Femur (tissue), 1 donor: ENCODE data around the gene ENGASE.

Source experiments
- DNase-seq: peaks from one replicate; pipeline ENCODE4 v3.0.0-alpha.2; 2017

Gene ENGASE

GRCh38 chr17:79118924-79119323 is 44.3 kb downstream of the ENGASE start:
- DNase-seq, result no peak

DNA sequence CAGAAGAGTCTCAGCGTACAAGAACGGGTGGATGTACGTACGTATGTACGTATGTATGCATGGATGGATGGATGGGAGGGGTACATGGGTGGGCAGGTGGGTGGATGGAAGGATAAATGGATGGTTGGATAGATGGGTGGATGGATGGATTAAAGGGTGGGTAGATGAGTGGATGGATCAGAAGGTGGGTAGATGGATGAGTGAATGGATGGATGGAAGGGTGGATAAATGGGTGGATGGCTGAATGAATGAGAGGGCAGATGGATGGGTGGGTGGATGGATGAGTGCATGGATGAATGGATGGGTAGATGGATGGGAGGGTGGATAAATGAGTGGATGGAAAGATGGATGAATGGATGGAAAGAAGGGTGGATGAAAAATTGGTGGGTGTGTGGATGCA is 45.6 kb downstream of the ENGASE start:
- no peak for DNase-seq

DNA sequence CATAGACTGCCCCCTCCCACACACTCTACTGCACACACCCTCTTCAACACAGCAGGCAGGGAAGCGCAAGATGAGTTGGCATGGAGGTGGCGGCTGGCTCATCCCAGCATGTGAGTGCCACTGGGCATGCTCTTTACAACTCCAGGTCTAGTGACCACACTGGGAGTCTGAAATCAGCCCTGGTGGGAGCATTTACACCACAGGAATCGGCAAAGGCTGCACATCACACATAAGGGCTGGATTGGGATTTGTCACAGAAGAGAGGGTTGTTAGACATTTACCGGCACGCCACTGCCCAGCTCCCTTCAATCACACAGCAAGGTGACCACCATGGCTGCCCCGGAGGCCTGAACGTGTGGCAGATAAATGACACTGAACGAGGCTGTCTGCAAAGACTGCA is 49.4 kb downstream of the ENGASE start:
- DNase-seq, result no peak

- no peak for DNase-seq
Measured at GRCh38 chr17:79124513-79125209, 50.0 kb downstream of the ENGASE start.

DNA sequence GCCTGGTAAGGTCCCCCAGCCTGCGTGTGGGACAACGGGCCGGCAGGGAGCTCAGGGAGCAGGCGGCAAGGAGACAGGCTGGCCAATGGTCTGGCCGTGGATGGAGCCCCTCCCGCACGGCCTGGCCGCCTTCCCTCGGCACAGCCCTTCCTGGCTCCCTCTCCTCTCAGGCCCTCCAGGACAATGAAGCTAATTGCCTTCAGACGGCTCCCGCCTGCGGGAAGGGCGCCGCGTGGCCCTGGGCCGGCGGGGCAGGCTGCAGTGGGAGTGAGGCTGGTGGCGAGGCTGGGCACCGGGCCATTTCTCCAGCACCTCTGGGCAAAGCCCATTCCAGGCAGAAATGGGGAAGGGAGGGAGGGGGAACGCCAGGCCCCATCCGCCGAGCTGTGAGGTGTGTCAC is 50.9 kb downstream of the ENGASE start:
- no peak for DNase-seq

DNA sequence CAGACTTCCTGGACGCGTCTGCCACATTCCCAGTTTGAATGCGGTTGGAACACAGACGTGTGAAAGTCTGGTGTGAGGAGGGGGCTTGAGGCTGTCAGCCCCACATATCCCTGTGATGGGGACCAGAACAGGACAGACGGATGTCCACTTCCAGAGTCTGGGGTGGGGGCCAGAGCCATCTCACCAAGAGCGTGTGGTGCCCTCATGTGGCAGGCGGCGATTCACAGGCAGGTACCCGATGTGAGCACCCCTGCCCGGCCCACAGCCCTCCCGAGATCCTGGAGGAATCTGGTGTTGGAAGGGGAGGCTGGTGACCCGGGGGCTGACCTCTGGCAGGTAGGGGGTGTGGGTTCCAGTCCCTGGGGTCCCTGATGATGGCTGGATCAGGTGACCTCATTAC is 51.5 kb downstream of the ENGASE start:
- no peak for DNase-seq

DNA sequence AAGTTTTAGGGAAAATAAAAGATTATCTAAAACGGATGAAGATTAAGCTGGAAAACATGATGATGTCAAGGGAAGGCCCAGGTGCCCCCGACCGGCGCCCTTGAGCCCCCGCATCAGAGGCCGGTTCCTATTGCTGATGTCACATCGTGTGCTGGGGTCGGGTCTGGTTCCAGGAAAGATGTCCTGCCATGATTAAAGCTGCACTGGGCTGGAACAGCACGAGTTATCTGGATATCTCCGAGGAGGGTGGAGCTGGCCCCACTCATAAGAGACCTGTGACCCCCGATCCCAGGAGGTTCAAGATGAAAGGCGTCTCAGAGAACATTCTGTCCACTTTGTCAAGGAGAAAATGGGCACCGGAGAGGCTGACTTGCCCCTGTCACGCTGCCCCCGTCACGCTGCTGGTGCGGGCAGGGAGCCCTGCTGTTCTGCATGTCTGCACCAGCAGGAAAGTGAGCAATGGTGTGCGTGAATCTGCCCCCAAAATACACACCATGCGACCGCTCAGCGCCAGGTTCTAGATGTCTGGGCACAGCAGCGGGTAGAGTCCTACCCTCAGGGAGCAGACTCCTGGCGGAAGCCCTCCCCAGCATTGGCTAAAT is 53.0 kb downstream of the ENGASE start:
- no peak for DNase-seq

DNA sequence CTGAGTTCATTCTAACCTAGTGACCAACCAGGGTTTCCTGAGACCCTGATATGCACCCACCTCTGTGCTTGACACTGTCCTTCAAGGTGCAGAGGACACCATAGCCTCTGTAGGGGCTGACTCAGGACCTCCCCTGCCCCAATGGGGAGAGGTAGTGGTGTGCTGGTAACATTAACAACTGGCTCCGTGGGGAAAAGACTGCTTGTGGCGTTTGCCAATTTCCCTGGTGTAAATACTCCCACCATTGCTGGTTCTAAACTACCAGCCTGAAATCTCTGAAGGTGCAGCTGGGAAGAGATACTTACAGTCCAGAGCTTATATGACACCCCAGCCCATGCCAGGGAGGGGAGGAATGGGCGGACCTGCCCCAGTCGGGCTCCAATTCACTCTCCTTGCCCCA is 54.9 kb downstream of the ENGASE start:
- no peak for DNase-seq

DNA sequence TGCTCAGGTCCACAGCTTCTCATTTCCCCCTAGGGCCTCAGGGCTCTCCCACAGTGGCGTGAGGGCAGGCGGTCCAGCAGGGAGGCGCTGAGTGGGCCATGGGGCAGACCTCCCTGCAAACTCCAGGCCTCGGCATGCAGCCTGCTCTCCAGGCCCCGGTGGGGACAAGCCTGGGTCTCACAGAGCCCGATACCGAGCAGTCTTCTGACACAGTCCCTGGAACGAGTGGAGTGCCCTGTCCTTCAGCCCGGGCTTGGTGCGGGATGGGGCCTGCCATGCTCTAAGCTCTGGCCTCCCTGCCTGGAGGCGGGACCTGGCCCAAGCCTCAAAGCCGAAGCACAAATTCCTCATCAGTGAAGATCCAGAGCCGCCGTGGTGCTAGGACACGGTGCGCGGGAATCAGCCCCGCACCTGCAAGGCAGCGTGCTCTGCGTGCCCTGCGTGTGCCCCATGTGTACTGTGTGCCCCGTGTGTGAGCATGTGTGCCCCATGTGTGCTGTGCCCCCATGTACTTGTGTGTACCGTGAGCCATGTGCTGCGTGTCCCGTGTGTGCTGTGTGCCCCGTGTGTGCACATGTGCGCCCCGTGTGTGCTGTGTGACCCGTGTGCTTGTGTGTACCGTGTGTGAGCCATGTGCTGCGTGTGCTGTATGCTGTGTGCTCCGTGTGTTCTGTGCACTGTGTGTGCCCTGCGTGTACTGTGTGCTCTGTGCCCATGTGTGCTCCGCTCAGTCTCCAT is 56.1 kb downstream of the ENGASE start:
- no peak for DNase-seq

DNA sequence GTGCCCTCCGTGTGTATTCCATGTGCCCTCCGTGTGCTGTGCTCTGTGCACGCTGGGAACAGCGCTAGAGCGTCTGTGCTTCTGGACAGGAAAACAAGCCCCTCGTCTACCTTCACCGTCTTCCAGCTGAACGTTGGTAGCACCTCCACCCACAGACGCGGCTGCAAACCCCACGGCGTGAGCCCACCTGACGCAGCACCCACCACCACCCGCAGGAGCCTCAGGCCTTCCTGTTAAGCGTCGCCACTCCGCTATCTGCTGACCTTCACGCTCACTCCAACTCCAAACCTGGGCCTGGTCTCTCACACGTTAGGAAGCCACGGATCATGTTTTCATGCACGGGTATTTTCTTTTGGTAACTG is 56.6 kb downstream of the ENGASE start:
- DNase-seq, result no peak

GRCh38 chr17:79131701-79132100 is 57.1 kb downstream of the ENGASE start:
- no peak for DNase-seq

GRCh38 chr17:79132271-79133064 is 57.8 kb downstream of the ENGASE start:
- no peak for DNase-seq

GRCh38 chr17:79133214-79133613 is 58.6 kb downstream of the ENGASE start:
- no peak for DNase-seq

DNA sequence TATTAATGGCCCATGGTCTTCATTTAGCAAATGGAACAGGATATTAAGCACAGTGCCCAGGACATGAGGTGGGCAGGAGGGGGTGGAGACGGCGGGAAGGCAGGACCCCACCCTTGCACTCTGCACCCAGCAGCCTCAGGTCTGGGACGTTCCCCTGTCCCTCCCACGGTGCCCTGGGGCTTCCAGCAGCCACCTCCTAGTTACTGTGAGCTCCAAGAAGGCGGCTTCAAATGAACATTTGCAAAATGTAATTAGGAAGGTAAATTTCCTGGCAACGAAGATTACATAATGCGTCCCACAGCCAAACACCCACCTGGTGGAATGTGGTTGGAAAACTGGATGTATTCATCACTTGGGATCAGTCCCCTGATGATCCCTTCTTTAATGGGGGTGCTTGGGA is 59.4 kb downstream of the ENGASE start:
- DNase-seq, result no peak

- DNase-seq, result no peak
Measured at GRCh38 chr17:79135011-79135410, 60.4 kb downstream of the ENGASE start.

GRCh38 chr17:79135628-79136405 is 61.2 kb downstream of the ENGASE start:
- DNase-seq, result no peak
